Spleen (tissue), 7 donors: ENCODE measurements around the gene GRHL3.

Source experiments
- POLR2A ChIP-seq, 3 donors: fragments of 450-650 bp; IDR thresholded peaks; one replicate each; pipeline ENCODE4 v1.5.1; 2017; ENCODE audit warnings: antibody characterized with exemption in 3 of 3, mild to moderate bottlenecking in 1 of 3
- TF ChIP-seq, protein P1 (sequence below), 11 experiments: fragments of 200-600 bp in 7 of 11; fragments of 450-650 bp in 4 of 11; sonication (generic) in 4 of 11; IDR thresholded peaks in 8 of 11; conservative IDR thresholded peaks in 3 of 11; 1 replicate in 7 of 11; 2 replicates in 4 of 11; pipeline versions ENCODE4 v1.4.0 to v1.8.0; 2016 to 2021; ENCODE audit warnings: antibody characterized with exemption in 11 of 11, inconsistent platforms in 4 of 11, mild to moderate bottlenecking in 1 of 11
- donor health status: DM: no; HTN: no; CAD: no; lungs with moderate emphysema.
- donor health status: DM: no; HTN: no; CAD: no.
- donor health status: DM: no; HTN: no; CAD: no.

- TF ChIP-seq POLR2A (IDR thresholded peaks at IDR 0.05) = no peak
- TF ChIP-seq, protein P1, sequence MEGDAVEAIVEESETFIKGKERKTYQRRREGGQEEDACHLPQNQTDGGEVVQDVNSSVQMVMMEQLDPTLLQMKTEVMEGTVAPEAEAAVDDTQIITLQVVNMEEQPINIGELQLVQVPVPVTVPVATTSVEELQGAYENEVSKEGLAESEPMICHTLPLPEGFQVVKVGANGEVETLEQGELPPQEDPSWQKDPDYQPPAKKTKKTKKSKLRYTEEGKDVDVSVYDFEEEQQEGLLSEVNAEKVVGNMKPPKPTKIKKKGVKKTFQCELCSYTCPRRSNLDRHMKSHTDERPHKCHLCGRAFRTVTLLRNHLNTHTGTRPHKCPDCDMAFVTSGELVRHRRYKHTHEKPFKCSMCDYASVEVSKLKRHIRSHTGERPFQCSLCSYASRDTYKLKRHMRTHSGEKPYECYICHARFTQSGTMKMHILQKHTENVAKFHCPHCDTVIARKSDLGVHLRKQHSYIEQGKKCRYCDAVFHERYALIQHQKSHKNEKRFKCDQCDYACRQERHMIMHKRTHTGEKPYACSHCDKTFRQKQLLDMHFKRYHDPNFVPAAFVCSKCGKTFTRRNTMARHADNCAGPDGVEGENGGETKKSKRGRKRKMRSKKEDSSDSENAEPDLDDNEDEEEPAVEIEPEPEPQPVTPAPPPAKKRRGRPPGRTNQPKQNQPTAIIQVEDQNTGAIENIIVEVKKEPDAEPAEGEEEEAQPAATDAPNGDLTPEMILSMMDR (IDR thresholded peaks at IDR 0.05 in 8 of 11, conservative IDR thresholded peaks at IDR 0.05 in 3 of 11) = no peak
Observed at GRCh38 chr1:24381256-24381655, 62.1 kb downstream of the GRHL3 start.
